HL-60 (cell line): Measurements from ENCODE around the gene ARF3.

Experiments
- CTCF ChIP-seq: IDR thresholded peaks from one replicate; pipeline ENCODE4 v1.5.1; 2011; ENCODE audit warnings: low read length, control low read depth, inconsistent platforms; ENCODE audit not compliant: insufficient read depth
- GABPA ChIP-seq: IDR thresholded peaks from 2 replicates; pipeline ENCODE4 v1.6.1; 2012; ENCODE audit warnings: low read depth
- POLR2AphosphoS5 ChIP-seq: IDR thresholded peaks from 2 replicates; pipeline ENCODE4 v1.6.1; 2012; ENCODE audit warnings: low read depth
- SPI1 ChIP-seq: IDR thresholded peaks from 2 replicates; pipeline ENCODE4 v1.6.1; 2012; ENCODE audit warnings: low read depth, mild to moderate bottlenecking, borderline replicate concordance
- TF ChIP-seq, protein P1 (sequence below): IDR thresholded peaks from 2 replicates; pipeline ENCODE4 v1.6.1; 2012; ENCODE audit warnings: low read depth; ENCODE audit not compliant: insufficient replicate concordance

- TF ChIP-seq CTCF, result no peak
- no peak for TF ChIP-seq POLR2AphosphoS5
- TF ChIP-seq, protein P1, sequence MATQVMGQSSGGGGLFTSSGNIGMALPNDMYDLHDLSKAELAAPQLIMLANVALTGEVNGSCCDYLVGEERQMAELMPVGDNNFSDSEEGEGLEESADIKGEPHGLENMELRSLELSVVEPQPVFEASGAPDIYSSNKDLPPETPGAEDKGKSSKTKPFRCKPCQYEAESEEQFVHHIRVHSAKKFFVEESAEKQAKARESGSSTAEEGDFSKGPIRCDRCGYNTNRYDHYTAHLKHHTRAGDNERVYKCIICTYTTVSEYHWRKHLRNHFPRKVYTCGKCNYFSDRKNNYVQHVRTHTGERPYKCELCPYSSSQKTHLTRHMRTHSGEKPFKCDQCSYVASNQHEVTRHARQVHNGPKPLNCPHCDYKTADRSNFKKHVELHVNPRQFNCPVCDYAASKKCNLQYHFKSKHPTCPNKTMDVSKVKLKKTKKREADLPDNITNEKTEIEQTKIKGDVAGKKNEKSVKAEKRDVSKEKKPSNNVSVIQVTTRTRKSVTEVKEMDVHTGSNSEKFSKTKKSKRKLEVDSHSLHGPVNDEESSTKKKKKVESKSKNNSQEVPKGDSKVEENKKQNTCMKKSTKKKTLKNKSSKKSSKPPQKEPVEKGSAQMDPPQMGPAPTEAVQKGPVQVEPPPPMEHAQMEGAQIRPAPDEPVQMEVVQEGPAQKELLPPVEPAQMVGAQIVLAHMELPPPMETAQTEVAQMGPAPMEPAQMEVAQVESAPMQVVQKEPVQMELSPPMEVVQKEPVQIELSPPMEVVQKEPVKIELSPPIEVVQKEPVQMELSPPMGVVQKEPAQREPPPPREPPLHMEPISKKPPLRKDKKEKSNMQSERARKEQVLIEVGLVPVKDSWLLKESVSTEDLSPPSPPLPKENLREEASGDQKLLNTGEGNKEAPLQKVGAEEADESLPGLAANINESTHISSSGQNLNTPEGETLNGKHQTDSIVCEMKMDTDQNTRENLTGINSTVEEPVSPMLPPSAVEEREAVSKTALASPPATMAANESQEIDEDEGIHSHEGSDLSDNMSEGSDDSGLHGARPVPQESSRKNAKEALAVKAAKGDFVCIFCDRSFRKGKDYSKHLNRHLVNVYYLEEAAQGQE, result no peak
- TF ChIP-seq GABPA, result no peak
- TF ChIP-seq SPI1, result no peak
Measured at GRCh38 chr12:48960834-48961233, 3.5 kb upstream of the ARF3 start.
